Measurements from ENCODE around the gene STRN3.
"Not testable (repeated sequence)": the region's sequence is repeated elsewhere in the genome, so short reads cannot be mapped to it uniquely, and the experiment has no call there.

Gene STRN3

GRCh38 chr14:30906752-30907658 lies 119.2 kb downstream of the STRN3 start:
- peak; percentile 61 for DNase-seq

- DNase-seq = no peak
Observed at GRCh38 chr14:30903285-30904124, 122.7 kb downstream of the STRN3 start.

- DNase-seq = not testable (repeated sequence)
Observed at GRCh38 chr14:30897121-30897520, 129.1 kb downstream of the STRN3 start.

GRCh38 chr14:30896435-30896834 lies 129.7 kb downstream of the STRN3 start:
- DNase-seq = no peak

- no peak for DNase-seq
Observed at GRCh38 chr14:30894923-30895515, 131.2 kb downstream of the STRN3 start.

GRCh38 chr14:30893819-30894218 lies 132.4 kb downstream of the STRN3 start:
- DNase-seq = no peak

- no peak for DNase-seq
Observed at GRCh38 chr14:30889244-30889594, 137.0 kb downstream of the STRN3 start.

GRCh38 chr14:30888480-30889243 lies 137.5 kb downstream of the STRN3 start:
- no peak for DNase-seq

- DNase-seq = no peak
Observed at GRCh38 chr14:30885840-30886740, 140.1 kb downstream of the STRN3 start.

- DNase-seq = no peak
Observed at GRCh38 chr14:30884901-30885300, 141.3 kb downstream of the STRN3 start.

- no peak for DNase-seq
Observed at GRCh38 chr14:30883508-30884294, 142.5 kb downstream of the STRN3 start.

- DNase-seq = no peak
Observed at GRCh38 chr14:30882431-30882830, 143.7 kb downstream of the STRN3 start.

GRCh38 chr14:30876692-30877091 lies 149.5 kb downstream of the STRN3 start:
- DNase-seq = no peak

GRCh38 chr14:30875788-30876053 lies 150.5 kb downstream of the STRN3 start:
- no peak for DNase-seq

GRCh38 chr14:30874999-30875787 lies 151.0 kb downstream of the STRN3 start:
- no peak for DNase-seq

- DNase-seq = peak; percentile 28
Observed at GRCh38 chr14:30874120-30874998, 151.8 kb downstream of the STRN3 start, which contains the start of gene COCH. TSS of gene COCH (plus strand) at chr14:30874559. CDS start at chr14:30874939, 380 bp downstream.

- DNase-seq = no peak
Observed at GRCh38 chr14:30873308-30874119, 152.7 kb downstream of the STRN3 start.

GRCh38 chr14:30872602-30873001 lies 153.6 kb downstream of the STRN3 start:
- DNase-seq = no peak
